GM19193 (cell line): ENCODE results near the gene EID3.

Experiments
- POLR2A ChIP-seq: IDR thresholded peaks from 4 replicates; pipeline ENCODE4 v1.6.1; 2011; ENCODE audit not compliant: insufficient read depth, insufficient read length; ENCODE audit errors: extremely low read depth

Gene EID3

DNA sequence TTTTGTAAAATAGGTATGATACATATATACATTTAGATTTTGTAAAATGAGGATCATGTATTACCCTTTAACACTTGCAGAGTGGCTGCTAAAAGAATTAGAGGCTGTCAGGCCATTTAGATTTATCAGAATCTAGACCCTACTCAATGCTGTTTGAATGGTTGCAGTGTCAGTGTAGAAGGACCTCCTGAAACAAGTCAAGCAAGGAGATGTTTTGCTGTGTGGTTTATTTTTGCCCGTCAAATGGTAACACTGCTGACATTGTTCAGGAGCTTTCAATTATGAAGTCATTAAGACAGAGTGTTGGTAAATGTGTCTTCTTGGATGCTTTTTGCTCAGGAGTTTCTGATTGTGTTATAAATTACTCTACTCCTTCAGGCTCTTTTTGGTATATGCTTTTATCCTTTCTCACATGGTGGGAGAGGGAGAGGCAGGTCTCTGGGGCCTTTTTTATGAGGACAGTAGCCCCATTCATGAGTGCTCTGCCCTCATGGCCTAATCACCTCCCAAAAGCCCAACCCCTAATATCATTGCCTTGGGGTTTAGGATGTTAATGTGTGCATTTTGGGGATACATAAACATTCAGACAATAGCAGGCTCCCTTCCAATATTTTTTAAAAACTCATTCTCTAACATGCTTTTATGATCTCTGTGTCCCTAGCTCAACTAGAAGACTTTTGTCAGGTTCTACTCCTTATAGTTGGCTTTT is 16.5 kb downstream of the EID3 start:
- no peak for TF ChIP-seq POLR2A

DNA sequence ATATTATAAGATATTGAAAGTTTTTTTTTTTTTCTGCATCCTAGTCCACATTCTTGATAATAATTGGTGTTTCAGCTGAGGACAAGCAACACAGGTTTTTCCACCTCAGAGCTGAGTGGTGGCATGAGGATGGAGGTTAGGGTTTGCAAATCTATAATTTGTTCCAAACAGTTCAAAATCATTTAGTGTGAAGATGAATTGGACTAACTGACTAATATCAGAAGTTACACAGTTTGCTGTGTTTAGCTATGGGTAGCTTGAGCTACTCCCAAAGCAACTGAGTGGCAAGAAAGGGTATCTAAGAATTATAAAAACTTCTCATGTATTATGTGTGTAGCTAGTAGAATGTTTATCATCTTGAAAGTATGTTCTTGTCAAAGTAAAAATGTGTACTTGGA is 17.1 kb downstream of the EID3 start:
- no peak for TF ChIP-seq POLR2A

DNA sequence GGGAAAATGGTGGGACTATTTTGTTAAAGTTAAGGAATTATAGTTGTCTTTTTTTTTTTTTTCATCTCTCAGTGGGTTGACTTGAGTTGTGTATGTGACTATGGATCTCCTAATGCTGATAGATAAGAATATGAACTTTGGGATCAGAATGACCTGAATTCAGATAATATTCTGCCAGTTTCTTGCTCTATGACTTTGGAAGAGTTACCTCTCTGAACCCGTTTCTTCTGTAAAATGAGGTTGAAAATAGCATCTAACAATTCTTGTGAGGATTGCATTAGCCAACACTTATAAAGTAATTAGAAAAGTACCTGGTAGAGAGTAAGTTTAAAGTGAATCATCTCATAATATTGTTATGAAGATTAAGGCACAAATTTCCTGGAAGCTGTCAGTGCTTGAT is 18.4 kb downstream of the EID3 start:
- TF ChIP-seq POLR2A, result no peak

DNA sequence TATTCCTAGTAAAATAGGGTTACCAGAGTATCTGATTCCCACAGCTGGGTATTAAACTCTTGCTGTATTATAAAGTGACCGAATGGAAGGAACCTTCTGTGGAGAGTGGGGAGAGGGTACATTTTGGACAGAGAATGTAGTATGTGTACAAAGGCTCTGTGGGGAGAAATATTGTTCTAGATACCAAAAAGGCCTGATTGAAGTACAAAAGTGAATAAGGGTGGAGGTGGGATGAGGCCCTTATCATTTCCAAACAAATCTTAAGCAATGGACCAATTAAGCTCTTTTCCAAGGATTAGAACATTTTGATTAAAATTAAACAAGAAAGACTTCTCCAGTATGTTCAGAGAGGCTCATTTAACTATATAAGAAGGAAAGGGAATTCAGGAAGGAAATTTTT is 20.4 kb downstream of the EID3 start:
- no peak for TF ChIP-seq POLR2A

DNA sequence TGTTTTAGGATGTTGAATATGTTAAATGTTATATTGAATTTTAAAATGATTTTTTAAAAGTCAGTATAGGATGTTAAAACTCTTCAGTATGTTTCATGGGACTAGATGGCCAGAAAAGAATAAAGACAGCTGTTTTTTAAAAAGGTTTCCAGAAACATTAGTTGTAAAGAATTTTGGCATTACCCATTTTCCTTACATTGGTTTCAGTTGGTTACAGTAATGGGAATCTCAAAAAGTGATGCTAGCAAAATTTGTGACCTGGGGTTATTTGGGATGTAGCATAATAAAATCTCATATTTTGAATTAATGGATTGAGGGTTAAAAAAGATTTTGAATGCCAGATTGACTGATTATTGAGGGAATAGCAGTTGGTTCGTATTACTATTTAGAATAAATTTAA is 25.3 kb downstream of the EID3 start:
- no peak for TF ChIP-seq POLR2A

DNA sequence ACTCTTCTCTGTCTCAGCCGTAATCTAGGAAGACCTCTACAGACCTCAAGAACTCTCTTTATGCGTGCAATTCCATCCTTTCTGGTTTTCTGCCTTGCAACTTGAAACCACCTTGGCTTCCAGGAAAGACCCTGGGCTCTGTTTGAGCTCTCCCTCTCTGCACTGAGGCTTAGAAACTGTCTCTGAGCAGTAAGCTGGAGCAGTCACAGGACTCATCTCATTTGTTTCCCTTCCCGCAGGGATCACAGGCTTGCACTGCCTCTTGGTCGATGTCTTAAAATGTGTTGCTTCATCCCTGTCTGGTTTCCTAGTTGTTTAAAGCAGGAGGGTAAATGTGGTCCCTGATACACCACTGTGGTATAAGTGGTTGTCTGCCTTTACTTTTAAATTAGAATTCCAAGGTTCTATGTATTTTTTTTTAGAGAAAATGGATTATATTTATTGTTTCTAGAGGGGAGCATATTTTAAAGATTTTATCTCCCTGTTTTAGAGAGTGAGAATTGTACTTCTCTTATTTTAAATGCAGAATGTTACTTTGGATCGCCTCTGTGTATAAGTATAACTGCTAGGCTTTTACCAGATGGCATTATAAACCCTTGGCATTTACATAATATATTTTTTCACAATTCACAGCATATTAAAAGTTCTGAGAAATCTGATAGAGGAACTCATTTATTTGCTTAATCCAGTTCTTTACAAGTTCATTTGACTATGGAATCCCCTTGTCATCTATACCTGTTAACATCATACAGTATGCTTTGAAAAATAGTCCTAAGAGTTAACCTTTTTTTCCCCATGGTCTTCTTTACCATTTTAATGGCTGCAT is 26.4 kb downstream of the EID3 start:
- TF ChIP-seq POLR2A, result no peak

DNA sequence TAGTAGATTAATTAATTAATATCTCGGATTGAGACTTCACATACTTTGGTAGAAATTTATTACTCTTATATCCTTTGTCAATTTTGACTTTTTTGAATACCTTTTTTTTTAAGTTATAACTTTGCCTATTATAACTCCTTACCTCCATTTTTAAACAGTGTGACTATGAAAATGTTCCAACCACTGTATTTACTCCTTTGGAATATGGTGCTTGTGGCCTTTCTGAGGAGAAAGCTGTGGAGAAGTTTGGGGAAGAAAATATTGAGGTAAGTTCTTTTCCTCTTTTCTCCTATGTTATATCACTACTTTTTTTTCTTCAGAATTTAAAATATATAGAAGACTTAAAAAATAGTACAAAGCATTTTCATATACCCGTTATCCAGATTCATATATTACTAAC is 27.8 kb downstream of the EID3 start:
- TF ChIP-seq POLR2A, result no peak

DNA sequence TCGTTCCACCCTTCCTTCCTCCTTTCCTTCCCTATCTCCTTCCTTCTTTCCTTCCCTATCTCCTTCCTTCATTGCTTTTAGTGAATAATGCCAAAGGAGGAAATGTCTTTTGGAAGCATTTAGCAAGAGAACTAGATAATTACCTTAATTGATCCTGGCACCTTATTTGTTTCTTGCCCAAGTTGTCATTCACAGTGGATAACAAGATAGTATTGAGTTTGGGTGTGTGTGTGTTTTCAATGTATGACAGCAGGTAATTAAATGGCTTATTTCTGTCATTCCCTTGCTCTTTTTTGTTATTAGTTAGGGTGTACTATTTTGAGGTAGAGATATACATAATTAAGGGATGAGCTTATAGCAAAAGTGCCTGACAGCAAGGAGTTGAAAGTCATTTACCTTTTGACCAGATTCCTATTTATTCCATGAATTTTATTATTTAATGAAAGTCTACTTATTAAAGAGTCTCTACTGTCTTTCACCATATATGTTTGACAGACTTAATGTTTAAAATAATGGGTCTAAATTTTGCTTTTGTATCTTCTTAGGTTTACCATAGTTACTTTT is 30.2 kb downstream of the EID3 start:
- no peak for TF ChIP-seq POLR2A

DNA sequence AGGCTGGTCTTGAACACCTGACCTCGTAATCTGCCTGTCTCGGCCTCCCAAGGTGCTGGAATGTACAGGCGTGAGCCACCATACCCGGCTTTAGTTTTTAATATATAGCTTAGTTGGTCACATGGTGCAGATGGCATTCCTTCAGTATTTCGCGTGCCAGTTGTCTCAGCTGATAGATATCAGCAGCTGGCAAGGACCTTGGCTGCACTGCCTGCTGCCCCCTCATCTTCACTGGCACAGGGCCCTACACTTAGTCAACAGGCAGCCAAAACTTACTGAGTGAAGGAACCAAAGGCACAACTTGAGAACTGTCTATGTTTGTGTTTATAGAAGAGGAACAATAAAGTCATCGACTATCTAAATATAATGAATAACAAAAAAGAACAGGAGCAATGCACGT is 31.0 kb downstream of the EID3 start:
- no peak for TF ChIP-seq POLR2A

DNA sequence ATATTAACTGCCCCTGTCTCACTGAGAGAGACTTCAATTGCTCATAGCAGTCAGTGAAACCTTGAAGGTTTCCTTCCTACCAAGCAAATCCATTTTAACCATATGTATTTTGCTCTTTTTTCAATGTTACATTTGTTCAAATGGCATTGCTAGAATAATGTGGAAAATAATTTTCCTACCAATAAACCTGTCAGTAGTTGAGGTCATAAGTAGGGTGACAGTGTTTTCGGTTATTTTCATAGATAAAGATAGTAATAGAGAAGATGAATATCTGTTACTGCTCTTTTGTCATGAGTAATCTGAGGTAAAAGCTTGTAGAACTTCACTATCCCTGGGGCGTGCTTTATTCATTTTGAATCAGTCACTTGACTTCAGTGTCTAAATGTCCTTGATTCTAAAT is 32.6 kb downstream of the EID3 start:
- TF ChIP-seq POLR2A, result no peak

DNA sequence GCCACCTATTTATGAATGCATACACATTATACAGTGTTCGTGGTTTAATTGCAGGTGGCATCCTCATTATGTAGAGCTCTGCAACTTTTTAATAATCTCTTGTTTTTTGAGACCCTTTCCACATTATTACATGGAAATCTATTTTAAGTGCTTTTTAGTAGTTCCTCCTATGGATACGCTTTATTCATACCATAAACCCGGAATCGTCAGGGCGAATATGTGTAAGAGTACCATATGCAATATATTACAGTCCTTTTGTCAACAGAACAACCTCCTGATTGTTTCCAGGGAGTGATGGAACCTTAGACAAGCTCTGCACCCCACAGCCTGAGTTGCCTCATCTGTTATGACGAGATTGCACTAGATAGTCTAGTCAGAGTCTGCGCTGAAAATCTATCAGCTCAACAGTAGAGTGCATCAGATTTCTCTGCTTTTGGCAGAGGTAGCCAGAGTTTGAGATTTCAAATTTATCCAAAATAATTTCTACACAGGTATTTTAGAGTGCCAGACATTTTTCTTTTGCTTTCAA is 33.6 kb downstream of the EID3 start:
- TF ChIP-seq POLR2A, result no peak

DNA sequence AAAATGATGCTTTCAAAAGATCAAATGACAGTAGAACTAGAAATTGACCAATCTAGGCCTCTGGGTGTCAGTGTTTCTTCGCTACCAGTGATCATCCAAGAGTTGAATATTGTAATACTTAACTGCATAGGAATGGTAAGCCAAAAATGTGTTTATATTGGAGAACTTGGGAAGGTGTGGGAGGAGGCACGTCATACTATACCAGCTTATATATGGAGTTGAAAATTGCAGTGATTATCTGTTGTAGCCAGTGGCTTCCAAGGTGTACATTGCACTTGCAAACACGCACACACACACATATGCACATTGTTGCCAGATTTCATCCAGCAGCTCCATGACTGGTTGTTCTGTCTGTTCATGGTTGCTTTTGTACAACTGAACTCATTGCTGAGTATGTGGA is 36.1 kb downstream of the EID3 start:
- no peak for TF ChIP-seq POLR2A

DNA sequence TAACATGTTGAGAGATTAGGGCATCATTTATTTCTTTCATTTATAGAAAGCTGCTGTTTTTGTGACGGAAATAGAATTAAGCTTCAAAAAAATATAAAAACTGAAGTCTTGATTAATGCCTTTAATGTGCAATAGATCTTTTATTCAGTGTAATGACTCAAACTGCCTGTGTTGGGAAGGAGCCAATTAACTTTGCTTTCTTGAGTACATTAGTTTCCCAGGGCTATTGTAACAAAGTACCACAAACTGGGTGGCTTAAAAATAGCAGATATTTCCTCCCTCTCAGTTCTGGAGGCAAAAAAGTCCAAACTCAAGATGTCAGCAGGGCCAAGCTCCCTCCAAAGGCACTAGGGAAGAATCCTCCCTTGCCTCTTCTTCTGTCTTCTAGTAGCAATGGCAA is 36.6 kb downstream of the EID3 start:
- TF ChIP-seq POLR2A, result no peak

DNA sequence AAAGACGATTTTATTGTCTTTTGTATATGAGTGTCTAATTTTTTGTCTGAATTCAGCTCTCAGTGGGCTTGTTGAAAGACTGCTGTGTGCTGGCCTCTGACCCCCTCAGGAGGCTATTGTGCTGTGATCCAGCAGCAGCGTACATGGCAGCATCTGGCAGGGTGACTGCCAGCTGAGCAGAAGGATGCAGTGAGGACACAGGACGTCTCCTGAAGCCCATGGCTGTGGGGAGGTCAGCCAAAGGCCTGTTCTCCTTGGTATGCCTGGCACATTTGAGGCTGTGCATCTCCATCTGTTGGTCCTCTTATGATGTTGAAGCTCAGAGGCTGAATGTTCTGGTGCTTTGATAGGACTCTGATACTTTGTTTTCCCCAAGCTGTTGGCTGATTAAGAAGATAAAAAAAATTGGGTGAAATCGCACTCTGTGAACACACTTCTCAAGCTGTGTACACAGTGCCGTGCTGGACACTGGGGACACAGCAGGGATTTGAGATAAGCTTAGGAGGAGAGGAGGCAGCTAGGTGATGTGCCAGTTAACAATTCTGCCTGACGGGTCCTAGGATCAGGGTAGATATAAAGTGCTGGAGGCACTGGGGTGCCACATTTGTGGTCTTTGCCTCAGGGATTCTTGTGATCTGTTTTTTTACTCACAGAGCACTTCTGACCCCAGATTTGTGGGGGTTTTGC is 37.5 kb downstream of the EID3 start:
- TF ChIP-seq POLR2A, result no peak

DNA sequence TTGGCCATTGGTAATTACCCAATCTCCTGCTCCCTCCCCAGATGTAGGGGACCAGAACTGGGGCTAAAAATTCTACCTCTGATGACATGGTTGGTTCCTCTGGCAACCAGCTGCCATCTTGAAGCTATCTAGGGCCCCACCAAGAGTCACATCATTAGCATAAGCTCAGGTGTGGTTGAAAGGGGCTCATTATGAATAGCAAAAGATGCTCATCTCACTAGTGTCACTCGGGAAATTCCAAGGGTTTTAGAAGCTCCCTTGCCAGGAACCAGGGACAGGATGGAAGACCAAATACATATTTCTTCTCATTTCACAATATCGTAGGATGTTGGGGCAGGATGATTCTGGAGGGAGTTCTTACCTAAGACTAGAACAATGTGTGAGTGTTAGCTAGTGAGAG is 38.6 kb downstream of the EID3 start:
- TF ChIP-seq POLR2A, result no peak
